SW 1271 (cell line): Measurements from ENCODE around the gene NGB.
"Not testable (repeated sequence)": the region's sequence is repeated elsewhere in the genome, so short reads cannot be mapped to it uniquely, and the experiment has no call there.

Experiments
- DNase-seq, 2 experiments: peaks; one replicate each; lab custom pipeline; 2025; lab: John Stamatoyannopoulos, UW

NGB gene

GRCh38 chr14:77296155-77296554 is 25.1 kb upstream of the NGB start:
- DNase-seq = no peak

- DNase-seq = no peak
These were observed 19.7 kb upstream of the NGB start for GRCh38 chr14:77290705-77291104.

DNA sequence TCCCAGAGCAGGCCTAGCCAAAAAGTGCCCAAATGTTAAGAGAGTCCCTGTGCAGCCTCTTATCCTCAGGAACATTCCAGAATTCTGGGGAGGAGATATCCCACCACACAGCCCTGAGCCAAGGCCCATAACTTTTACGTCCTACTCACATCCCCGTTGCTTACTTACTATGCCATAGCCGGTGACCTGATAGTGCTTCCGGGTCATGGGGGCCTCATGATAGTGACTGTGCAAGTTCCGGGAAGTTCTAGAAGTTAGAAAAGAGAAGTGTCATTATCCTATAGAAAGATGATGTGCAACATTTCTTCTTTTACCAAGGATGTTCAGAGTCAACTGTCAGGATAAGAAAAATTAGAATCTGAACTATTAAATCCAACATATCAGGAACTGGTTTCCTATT is 15.6 kb upstream of the NGB start:
- DNase-seq = no peak

- no peak for DNase-seq
These were observed 13.5 kb upstream of the NGB start for GRCh38 chr14:77284466-77284865.

DNA sequence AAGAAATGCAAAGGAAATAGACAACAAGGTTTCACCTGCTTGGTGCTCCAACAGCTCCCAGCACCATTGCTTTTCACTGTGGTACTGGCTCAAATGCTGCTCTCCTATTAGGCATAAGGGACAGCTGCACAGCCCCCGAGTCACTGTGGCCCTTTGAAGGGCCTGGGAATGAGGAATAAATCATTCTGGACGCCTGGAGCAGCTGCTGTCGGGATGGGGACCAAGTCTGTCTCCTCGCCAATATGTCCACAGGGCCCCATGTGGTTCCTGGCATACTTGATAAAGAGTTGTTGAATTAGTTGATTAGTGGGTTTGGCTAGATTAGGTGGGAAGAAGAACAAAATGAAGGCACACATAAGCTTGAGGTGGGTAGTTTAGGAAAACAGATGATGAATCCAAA is 13.1 kb upstream of the NGB start:
- DNase-seq = no peak

DNA sequence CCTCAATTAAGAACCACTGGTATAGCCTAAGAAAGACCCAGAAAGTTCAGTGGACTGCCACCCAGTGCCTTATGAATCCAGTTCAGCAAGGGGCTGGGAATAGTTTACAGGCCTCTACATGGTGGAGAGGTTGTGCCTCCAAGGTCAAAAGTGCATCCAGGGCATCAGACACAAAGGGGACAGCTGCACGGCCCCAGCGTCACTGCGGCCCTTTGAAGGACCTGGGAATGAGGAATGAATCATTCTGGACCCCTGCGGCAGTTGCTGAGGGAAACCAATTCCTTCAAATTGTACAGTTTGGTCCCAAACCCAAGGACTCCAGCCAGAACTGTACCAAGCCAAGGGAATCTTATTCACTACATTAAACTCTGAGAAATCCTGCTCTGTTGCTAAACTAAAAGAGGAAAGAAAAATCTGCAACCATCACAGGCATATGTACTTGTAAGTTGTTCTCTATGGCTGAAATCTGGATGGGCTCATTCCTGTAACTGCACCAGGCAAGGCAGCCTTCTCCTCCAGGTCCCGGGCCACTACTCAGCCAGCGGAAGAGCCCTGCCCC is 10.9 kb upstream of the NGB start:
- no peak for DNase-seq

DNA sequence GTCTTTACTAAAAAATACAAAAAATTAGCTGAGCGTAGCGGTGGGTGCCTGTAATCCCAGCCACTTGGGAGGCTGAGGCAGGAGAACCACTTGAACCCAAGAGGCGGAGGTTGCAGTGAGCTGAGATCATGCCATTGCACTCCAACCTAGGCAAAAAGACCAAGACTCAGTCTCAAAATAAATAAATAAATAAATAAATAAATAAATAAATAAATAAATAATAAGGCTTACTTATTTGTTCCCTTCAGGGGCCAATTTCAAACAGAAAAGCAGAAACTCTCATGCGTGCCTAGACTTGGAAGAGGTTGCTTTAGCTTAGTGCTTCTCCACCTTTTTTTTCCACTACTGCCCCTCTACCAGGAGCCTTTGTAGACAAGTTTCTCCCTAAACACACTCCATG is 9.9 kb upstream of the NGB start:
- not testable (repeated sequence) for DNase-seq

DNA sequence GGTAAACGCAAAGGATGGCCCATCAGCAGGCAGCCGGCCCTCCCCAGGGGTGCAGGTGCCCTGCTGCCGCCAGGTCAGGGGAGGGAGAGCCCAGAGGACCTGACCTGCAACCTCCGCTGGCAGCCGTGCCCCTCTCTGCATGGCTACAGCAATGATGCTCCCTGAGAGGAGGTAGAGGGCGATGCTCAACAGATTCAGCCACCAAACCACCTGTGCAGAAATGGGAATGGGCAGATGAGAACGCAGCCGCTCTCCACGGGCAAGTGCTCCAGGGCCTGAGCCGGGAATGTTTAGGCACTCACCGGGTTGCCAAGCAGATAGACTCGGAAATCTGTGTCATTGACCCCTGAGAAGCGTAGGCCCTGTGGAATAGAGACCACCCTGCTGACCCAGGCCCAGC is 8.7 kb upstream of the NGB start:
- DNase-seq = no peak

- no peak for DNase-seq
These were observed 7.6 kb upstream of the NGB start for GRCh38 chr14:77278461-77279230.

- DNase-seq = no peak
These were observed 6.0 kb upstream of the NGB start for GRCh38 chr14:77276959-77277358.

DNA sequence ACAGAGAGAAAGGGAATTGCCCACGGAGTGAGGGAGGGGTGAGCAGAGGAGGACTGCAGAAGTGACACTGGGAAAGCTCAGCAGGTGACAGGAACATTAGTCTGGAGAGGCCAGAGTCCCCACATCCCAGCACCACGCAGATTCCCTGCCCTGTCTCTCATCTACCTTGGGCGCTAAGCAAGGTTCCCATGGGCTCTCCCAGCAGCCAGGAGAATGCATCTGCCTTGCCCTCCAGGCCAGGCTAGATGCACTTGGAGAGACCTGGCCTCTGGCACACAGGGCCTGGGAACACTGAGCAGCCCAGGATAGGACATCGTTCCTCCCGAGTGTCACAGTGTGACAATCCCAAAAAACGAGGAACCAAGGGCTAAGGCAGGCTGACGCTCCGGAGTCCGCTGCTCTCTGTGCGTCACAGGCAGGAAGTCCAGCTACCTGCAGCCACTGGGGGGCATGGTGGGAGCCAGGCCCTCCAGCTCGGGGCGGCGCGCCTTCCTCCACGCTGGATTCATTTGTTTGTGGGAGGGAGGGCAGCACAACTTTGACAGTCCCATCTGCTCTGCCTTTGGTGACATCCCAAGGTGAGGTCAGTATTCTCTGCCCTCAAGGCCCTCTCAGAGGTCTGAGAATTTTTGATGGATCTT is 5.4 kb upstream of the NGB start:
- DNase-seq = no peak

DNA sequence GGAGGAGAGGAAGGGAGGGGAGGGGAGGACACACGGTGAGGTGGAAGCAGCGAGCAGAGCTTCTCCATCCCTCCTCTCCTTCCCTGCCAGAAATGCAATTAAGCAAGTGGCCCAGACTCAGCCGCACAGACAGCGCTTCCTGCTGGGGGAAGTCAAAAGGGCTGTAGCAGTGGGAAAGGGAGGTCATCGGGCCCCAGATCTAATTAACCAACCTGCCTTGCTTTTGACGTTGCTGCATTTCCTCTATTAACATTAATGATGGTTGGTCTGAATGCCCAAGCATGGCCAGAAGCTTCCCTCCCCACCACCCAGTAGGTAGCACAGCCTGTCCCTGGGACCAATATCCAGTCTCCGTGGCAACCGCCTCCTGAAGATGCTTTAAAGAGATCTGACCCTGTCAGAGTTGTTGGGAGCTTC is 4.6 kb upstream of the NGB start:
- DNase-seq = no peak

GRCh38 chr14:77275041-77275580 is 4.1 kb upstream of the NGB start:
- no peak for DNase-seq

DNA sequence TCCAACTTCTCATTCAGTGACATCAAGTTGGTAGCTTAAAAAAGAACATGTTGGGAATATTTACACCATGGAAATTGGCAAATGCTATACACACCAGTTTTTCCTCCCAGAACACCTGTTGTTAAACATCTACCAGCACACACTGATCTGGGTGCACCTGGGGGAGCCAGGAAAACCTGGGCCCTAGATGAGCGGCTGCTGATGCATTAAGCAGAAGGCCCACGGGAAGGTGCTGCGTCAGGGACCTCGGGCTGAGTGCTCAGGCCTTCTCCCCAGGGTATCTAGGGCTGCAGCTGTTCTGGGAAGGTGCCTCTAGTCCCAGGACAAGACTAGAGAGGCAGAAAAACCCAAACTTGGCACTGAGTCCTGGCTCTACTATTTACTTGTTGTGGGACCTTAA is 2.8 kb upstream of the NGB start:
- DNase-seq = no peak

- DNase-seq = no peak
These were observed 1.3 kb upstream of the NGB start for GRCh38 chr14:77272261-77272660.

DNA sequence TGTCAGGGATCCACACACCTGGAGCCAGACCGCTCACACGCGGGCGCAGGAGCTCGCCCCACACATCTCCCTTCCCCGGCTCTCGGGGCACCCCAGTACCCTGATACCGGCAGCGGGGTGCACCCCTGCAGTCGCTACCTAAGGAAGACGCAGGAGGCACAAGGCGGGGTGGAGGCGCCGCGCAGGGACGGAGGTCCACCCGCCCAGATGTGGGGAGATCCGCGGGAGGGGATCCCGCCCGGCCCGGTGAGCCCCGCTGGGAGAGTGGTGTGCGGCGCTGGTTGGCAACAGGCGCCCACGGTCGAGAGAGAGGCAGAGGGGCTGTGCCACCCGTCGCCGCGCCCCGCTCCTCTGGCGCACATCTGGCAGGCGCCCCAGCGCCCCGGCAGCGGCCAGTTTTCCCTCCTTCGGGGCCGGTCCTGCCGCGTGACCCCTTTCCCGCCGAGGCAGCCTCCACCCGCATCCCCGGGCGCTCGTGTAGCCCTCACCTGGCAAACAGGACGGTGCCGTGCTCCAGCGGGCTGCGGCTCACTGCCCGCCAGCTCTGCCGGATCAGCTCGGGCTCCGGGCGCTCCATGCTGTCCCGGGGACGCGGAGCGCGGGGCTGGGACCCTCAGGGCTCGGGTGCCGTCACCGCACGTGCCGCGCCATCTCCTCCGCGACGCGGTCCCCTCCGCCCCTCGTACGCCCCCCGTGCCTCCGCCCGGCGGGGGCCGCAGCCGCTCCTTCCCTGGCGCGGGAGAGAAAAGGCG is 469 bp downstream of the NGB start:
- no peak for DNase-seq

DNA sequence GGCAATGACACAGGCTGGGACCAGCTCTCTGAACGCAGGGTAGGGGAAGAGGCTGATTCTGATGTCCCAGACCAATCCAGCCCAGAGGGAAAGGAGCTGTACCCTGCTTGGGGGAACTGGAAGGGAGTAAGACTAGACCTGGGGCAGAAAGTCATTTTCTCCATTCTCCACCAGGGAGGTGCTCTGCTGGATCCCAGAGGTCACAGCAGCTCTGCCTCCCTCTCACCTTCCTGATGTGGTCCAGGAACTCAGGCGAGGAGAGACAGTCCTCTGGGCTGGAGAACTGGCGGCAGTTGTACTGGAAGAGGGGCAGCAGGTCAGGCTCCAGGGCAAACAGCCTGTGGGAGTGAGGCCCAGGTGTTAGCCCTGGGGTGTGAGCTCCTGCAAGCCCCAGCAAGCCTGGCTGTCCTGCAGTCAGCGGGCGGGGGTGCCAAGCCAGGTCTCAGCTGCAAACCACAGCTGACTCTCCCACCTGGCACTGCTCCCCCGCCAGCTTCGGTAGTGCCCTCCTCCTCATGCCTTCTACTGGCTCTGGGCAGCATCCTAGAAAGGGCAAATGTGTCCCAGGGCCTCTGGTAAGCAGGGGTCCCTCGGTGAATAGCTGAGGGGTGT is 1.9 kb downstream of the NGB start:
- DNase-seq = no peak

GRCh38 chr14:77267937-77268699 is 2.9 kb downstream of the NGB start:
- DNase-seq = no peak

DNA sequence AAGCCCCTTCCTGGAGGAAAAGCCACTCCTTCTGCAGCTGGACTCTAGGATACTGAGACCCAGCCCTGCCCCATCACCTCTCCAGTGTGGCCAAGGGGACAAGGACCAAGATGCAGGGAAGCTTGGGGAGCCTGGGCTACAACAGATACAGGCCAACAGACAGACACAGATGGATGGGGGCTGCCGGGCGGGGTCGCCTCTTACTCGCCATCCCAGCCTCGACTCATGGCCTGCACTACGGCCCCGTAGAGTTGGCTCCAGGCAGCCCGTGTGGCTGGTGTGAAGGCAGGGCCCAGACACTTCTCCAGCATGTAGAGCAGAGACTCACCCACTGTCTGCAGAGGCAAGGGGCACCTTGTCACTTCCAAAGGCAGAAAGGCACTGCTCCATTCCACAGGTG is 4.7 kb downstream of the NGB start:
- DNase-seq = no peak

DNA sequence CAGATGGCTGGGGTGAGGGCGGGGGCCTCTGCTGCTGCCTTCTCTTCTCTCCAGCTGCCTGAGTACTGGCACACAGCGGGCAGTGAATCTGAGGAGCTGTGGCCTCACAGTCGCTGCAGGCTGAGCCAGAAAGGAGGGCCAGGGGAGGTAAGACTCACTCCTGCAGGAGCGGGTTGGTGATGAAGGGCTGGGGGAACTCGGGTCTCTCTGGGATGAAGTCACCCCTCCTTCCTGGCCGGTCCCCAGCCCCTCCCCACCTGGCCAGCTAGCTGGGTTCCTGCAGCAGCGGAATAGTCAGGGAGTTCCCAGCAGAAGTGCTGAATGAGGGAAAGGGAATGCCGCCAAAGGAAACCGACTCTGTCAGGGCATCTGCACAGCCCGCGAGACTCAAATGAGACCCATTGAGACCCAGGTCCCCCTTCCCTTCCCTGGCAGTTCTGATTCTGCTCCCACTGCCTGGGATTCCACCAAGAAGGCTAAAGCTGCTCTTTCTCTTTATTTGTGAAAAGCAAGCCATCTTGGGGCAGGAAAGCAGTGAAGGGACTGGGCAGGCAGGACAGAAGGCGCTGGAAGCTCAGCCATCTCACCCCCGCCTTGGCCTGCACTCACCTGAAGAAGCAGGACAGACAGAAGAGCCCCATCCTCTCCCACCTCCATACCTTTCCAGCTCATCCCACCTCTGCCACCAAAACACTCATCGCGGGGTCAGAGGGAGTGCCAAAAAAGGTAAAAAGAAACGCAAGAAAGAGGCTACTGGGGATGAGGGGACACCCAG is 5.3 kb downstream of the NGB start:
- DNase-seq = no peak

GRCh38 chr14:77265187-77265515 is 5.9 kb downstream of the NGB start:
- no peak for DNase-seq
